Measurements from ENCODE around the gene ZNF335. TPM values are rescaled to one million over a fixed set of nuclear protein-coding genes. Genes with fewer than 3 reads are reported as not detected.
A peak's percentile ranks its signal among the peaks of the same experiment; 100 is the strongest.

Gene ZNF335
- total and polyA plus RNA-seq, 2 of the 13 experiments (the other 11 are each of a cell fraction or from before 2014, with no cell fraction given): 9.7 to 13.7 TPM

DNA sequence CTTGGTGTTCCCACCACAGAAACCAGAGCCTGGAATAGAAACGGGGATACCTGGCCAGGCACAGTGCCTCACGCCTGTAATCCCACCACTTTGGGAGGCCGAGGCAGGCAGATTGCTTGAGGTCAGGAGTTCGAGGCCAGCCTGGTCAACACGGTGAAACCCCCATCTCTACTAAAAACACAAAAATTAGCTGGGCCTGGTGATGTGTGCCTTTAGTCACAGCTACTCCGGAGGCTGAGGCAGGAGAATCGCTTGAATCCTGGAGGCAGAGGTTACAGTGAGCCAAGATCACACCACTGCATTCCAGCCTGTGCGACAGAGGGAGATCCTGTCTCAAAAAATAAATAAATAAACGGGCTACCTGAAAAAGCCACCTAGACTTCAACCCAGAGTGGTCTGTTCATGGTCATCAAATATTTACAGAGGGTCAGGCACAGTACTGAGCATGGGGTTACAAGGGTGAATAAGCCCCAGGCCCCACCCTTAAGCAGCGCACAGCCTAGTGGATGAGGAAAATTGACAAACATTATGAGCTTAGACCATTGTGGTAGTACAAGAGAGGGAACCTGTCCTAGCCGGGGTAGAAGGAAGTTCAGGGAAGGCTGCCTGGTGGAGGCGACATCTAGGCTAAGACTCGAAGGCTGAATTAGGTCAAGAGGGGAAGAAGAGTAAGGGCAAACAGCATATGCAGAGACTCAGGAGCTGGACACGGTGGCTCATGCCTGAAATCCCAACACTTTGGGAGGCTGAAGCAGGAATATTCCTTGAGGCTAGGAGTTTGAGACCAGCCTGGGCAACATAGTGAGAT is 44.7 kb downstream of the ZNF335 start (continued):
- TF ChIP-seq, protein P1, sequence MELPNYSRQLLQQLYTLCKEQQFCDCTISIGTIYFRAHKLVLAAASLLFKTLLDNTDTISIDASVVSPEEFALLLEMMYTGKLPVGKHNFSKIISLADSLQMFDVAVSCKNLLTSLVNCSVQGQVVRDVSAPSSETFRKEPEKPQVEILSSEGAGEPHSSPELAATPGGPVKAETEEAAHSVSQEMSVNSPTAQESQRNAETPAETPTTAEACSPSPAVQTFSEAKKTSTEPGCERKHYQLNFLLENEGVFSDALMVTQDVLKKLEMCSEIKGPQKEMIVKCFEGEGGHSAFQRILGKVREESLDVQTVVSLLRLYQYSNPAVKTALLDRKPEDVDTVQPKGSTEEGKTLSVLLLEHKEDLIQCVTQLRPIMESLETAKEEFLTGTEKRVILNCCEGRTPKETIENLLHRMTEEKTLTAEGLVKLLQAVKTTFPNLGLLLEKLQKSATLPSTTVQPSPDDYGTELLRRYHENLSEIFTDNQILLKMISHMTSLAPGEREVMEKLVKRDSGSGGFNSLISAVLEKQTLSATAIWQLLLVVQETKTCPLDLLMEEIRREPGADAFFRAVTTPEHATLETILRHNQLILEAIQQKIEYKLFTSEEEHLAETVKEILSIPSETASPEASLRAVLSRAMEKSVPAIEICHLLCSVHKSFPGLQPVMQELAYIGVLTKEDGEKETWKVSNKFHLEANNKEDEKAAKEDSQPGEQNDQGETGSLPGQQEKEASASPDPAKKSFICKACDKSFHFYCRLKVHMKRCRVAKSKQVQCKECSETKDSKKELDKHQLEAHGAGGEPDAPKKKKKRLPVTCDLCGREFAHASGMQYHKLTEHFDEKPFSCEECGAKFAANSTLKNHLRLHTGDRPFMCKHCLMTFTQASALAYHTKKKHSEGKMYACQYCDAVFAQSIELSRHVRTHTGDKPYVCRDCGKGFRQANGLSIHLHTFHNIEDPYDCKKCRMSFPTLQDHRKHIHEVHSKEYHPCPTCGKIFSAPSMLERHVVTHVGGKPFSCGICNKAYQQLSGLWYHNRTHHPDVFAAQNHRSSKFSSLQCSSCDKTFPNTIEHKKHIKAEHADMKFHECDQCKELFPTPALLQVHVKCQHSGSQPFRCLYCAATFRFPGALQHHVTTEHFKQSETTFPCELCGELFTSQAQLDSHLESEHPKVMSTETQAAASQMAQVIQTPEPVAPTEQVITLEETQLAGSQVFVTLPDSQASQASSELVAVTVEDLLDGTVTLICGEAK (IDR thresholded peaks at IDR 0.05): no peak
- TF ChIP-seq, protein P1 (CRISPR knock-in tag; IDR thresholded peaks at IDR 0.05): peak; percentile 73; the same call in 1 of the 2 replicates
- no peak for TF ChIP-seq SRSF1 (optimal IDR thresholded peaks at IDR 0.05; ENCODE audit: low read depth, low read length)
- TF ChIP-seq, protein P2, sequence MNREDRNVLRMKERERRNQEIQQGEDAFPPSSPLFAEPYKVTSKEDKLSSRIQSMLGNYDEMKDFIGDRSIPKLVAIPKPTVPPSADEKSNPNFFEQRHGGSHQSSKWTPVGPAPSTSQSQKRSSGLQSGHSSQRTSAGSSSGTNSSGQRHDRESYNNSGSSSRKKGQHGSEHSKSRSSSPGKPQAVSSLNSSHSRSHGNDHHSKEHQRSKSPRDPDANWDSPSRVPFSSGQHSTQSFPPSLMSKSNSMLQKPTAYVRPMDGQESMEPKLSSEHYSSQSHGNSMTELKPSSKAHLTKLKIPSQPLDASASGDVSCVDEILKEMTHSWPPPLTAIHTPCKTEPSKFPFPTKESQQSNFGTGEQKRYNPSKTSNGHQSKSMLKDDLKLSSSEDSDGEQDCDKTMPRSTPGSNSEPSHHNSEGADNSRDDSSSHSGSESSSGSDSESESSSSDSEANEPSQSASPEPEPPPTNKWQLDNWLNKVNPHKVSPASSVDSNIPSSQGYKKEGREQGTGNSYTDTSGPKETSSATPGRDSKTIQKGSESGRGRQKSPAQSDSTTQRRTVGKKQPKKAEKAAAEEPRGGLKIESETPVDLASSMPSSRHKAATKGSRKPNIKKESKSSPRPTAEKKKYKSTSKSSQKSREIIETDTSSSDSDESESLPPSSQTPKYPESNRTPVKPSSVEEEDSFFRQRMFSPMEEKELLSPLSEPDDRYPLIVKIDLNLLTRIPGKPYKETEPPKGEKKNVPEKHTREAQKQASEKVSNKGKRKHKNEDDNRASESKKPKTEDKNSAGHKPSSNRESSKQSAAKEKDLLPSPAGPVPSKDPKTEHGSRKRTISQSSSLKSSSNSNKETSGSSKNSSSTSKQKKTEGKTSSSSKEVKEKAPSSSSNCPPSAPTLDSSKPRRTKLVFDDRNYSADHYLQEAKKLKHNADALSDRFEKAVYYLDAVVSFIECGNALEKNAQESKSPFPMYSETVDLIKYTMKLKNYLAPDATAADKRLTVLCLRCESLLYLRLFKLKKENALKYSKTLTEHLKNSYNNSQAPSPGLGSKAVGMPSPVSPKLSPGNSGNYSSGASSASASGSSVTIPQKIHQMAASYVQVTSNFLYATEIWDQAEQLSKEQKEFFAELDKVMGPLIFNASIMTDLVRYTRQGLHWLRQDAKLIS (CRISPR knock-in tag; IDR thresholded peaks at IDR 0.05): no peak
- no peak for TF ChIP-seq POLR2A (IDR thresholded peaks at IDR 0.05; ENCODE audit: insufficient read depth in 1 of 2, low read depth in 2 of 2, low read length in 2 of 2)
- TF ChIP-seq GATAD2A (CRISPR knock-in tag; IDR thresholded peaks at IDR 0.05): peak; percentile 97
- TF ChIP-seq ETV6 (CRISPR knock-in tag; conservative IDR thresholded peaks at IDR 0.05): no peak; the same call in 1 of the 2 replicates
- TF ChIP-seq, protein P3, sequence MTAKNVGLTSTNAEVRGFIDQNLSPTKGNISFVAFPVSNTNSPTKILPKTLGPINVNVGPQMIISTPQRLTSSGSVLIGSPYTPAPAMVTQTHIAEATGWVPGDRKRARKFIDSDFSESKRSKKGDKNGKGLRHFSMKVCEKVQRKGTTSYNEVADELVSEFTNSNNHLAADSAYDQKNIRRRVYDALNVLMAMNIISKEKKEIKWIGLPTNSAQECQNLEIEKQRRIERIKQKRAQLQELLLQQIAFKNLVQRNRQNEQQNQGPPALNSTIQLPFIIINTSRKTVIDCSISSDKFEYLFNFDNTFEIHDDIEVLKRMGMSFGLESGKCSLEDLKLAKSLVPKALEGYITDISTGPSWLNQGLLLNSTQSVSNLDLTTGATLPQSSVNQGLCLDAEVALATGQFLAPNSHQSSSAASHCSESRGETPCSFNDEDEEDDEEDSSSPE (CRISPR knock-in tag; IDR thresholded peaks at IDR 0.05): peak; percentile 76
- TF ChIP-seq, protein P4, sequence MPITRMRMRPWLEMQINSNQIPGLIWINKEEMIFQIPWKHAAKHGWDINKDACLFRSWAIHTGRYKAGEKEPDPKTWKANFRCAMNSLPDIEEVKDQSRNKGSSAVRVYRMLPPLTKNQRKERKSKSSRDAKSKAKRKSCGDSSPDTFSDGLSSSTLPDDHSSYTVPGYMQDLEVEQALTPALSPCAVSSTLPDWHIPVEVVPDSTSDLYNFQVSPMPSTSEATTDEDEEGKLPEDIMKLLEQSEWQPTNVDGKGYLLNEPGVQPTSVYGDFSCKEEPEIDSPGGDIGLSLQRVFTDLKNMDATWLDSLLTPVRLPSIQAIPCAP (CRISPR knock-in tag; IDR thresholded peaks at IDR 0.05; ENCODE audit: low read depth): no peak
- peak; percentile 79 for TF ChIP-seq HMG20B (CRISPR knock-in tag; conservative IDR thresholded peaks at IDR 0.05)
- no peak for TF ChIP-seq RFX3 (CRISPR knock-in tag; IDR thresholded peaks at IDR 0.05)

Data from HepG2 (cell line).